ENCODE measurements around the gene AP3S2. TPM values are rescaled to one million over a fixed set of nuclear protein-coding genes. Genes with fewer than 3 reads are reported as not detected.

AP3S2 gene
- total and polyA plus RNA-seq, 7 donors, result 24.1 to 88.5 (median 33.5) TPM

DNA sequence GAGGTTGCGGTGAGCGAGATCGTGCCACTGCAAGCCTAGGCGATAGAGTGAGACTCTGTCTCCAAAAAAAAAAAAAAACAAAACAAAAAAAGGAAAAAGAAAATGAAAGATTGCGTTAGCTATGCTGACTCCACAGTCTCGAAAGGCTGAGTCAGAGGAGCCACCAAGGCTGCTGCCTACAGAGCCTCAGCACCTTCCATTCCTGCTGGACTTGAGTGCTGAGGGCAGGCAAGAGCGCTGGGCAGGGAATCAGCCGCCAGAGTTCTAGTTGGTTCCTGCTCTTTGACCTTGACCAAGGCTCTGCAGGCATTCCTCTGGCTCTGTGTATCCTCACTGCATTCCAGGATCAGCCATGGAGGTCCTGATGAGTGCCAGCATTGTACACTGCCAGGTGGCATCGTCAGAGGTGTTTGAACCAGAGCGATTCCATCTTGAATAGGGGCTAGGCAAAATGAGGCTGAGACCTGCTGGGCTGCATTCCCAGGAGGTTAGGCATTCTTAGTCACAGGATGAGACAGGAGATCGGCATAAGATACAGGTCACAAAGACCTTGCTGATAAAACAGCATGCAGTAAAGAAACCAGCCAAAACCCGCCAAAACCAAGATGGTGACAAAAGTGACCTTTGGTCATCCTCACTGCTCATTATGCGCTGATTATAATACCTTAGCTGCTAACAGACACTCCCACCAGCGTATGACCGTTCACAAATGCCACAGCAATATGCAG lies 111.7 kb downstream of the AP3S2 start:
- Histone ChIP-seq H3K36me3 (no peaks in the 10 kb centered on the region), H3K4me1 (peaks cover 0 to under 1% (median 0%) of the 10 kb centered on the region in 4 donors), H3K27me3 (no peaks in the 10 kb centered on the region), H3K9me3 (no peaks in the 10 kb centered on the region), H3K27ac (no peak overlapping the region), H3K4me3 (no peak overlapping the region)
- intact Hi-C loops (cut with DNase I), result no loop called here
- WGBS, 2 donors, result 81 to 83% methylated on average over 15 of the region's 15 CpGs
- no peak for DNase-seq
- no peak for TF ChIP-seq POLR2A (IDR thresholded peaks at IDR 0.05)
- no peak for TF ChIP-seq EP300 (IDR thresholded peaks at IDR 0.05)
- no peak for TF ChIP-seq POLR2AphosphoS5 (IDR thresholded peaks at IDR 0.05)
- TF ChIP-seq, protein P1, sequence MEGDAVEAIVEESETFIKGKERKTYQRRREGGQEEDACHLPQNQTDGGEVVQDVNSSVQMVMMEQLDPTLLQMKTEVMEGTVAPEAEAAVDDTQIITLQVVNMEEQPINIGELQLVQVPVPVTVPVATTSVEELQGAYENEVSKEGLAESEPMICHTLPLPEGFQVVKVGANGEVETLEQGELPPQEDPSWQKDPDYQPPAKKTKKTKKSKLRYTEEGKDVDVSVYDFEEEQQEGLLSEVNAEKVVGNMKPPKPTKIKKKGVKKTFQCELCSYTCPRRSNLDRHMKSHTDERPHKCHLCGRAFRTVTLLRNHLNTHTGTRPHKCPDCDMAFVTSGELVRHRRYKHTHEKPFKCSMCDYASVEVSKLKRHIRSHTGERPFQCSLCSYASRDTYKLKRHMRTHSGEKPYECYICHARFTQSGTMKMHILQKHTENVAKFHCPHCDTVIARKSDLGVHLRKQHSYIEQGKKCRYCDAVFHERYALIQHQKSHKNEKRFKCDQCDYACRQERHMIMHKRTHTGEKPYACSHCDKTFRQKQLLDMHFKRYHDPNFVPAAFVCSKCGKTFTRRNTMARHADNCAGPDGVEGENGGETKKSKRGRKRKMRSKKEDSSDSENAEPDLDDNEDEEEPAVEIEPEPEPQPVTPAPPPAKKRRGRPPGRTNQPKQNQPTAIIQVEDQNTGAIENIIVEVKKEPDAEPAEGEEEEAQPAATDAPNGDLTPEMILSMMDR (IDR thresholded peaks at IDR 0.05), result no peak

DNA sequence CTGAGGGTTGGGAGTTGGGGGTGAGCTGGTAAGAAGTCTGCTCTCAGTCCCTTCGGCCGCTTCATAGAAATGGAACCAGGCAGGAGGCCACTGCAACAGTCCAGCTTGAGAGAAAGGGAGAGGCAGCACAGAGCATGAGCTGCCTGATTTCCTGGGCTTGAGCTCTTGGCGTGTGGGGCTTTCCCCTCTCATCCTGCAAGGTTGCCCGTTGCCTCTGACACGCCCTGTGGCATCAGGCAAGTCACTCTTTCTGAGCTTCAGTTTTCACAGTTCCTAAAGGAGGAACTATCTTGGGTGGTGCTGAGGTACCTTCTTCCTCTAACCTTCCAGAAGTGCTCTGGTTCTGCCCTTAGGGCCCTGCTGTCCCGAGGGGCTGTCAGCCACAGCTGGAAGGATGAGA lies 112.7 kb downstream of the AP3S2 start:
- intact Hi-C loops (cut with DNase I), result no loop called here
- H3K36me3 ChIP-seq, result no peaks in the 10 kb centered on the region
- H3K9me3 ChIP-seq, result no peaks in the 10 kb centered on the region
- H3K4me1 ChIP-seq, result peaks cover 0 to 10% (median 9%) of the 10 kb centered on the region in 4 donors
- no peak overlapping the region for H3K27ac ChIP-seq
- no peak overlapping the region for H3K4me3 ChIP-seq
- H3K27me3 ChIP-seq, result no peaks in the 10 kb centered on the region
- 35 to 51% methylated on average over 6 of the region's 6 CpGs for WGBS, 2 donors
- no peak for TF ChIP-seq POLR2A (IDR thresholded peaks at IDR 0.05)
- TF ChIP-seq, protein P1 (IDR thresholded peaks at IDR 0.05), result no peak
- TF ChIP-seq EP300 (IDR thresholded peaks at IDR 0.05), result no peak
- TF ChIP-seq POLR2AphosphoS5 (IDR thresholded peaks at IDR 0.05), result no peak
- no peak for DNase-seq

DNA sequence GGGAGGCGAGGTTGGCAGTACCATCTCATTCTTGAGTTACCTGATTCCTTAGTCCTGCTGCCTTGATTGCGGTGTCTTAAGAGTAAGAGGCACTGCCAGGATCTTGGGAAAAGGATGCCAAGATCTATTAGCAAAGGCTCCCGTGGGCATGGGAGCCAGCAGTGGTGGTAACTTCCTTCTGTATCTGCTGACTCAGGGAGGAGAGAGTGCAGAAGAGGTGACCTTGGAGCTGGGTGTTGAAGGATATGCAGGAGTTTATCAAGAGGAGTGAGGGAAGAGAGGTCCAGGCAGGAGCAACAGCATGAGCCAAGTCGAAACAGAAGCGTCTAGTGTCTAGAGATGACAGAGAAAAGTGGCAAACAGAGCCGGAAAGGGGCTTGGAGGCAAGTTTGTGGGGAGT lies 113.2 kb downstream of the AP3S2 start:
- Histone ChIP-seq H3K36me3 (no peaks in the 10 kb centered on the region), H3K4me1 (peaks cover 0 to 14% (median 13%) of the 10 kb centered on the region in 4 donors), H3K27ac (no peak overlapping the region), H3K27me3 (no peaks in the 10 kb centered on the region), H3K9me3 (no peaks in the 10 kb centered on the region), H3K4me3 (no peak overlapping the region)
- intact Hi-C loops (cut with DNase I), result no loop called here
- TF ChIP-seq POLR2AphosphoS5 (IDR thresholded peaks at IDR 0.05), result no peak
- TF ChIP-seq, protein P1 (IDR thresholded peaks at IDR 0.05), result no peak
- no peak for TF ChIP-seq EP300 (IDR thresholded peaks at IDR 0.05)
- no peak for TF ChIP-seq POLR2A (IDR thresholded peaks at IDR 0.05)
- DNase-seq, result no peak
- WGBS, 2 donors, result 53 to 64% methylated on average over 6 of the region's 6 CpGs

Small RNAs within 50 kb of the gene (small RNA-seq; reads per million reads assigned to genes)
- gene MIR5009 (0 to 0.11 (median 0) reads per million in 3 donors), gene MIR5094 (0 reads per million in 3 donors), gene RNU6-1111P (0 reads per million in 3 donors), gene RNU7-111P (0 reads per million in 3 donors)

Other genes starting within 250 kb of the AP3S2 start
- gene KIF7, start 238.5 kb downstream of the AP3S2 start, total RNA-seq, result 10 to 100 TPM in 1 of 4 donors, 1 to 10 TPM in 3; 5.4 to 15.2 (median 7.1) TPM
- gene KIF7, start 238.5 kb downstream of the AP3S2 start, polyA plus RNA-seq, result 1 to 10 TPM in 1 of 3 donors, under 1 TPM in 2; 0.46 to 1.9 (median 0.60) TPM
- 10 to 100 TPM in 1 of 4 donors, 1 to 10 TPM in 2, under 1 TPM in 1; 0.95 to 49.6 (median 1.6) TPM for gene PLIN1, start 214.6 kb downstream of the AP3S2 start, total RNA-seq
- 10 to 100 TPM in 1 of 3 donors, 1 to 10 TPM in 2; 1.2 to 16.9 (median 4.8) TPM for gene PLIN1, start 214.6 kb downstream of the AP3S2 start, polyA plus RNA-seq
- gene PEX11A, start 203.2 kb downstream of the AP3S2 start, total RNA-seq, result 10 to 100 TPM; 11.1 to 16.5 (median 13.3) TPM
- gene PEX11A, start 203.2 kb downstream of the AP3S2 start, polyA plus RNA-seq, result 10 to 100 TPM; 12.4 to 18.6 (median 18.3) TPM
- gene WDR93, start 203.2 kb downstream of the AP3S2 start, total RNA-seq, result 1 to 10 TPM in 1 of 4 donors, not detected in 3; 1.1 TPM
- gene WDR93, start 203.2 kb downstream of the AP3S2 start, polyA plus RNA-seq, result under 1 TPM in 1 of 3 donors, not detected in 2; 0.04 TPM
- gene MESP1, start 142.7 kb downstream of the AP3S2 start, total RNA-seq, result 1 to 10 TPM; 2.7 to 8.4 (median 3.3) TPM
- gene MESP1, start 142.7 kb downstream of the AP3S2 start, polyA plus RNA-seq, result 10 to 100 TPM in 1 of 3 donors, 1 to 10 TPM in 2; 2.7 to 10.2 (median 4.2) TPM
- gene MESP2, start 117.7 kb downstream of the AP3S2 start, total RNA-seq, result not detected
- 1 to 10 TPM in 2 of 3 donors, not detected in 1; 1.3 to 1.8 TPM for gene MESP2, start 117.7 kb downstream of the AP3S2 start, polyA plus RNA-seq
- 10 to 100 TPM in 1 of 4 donors, 1 to 10 TPM in 3; 4.4 to 24.6 (median 6.2) TPM for gene ANPEP, start 79.1 kb downstream of the AP3S2 start, total RNA-seq
- 100 to 1,000 TPM; 108 to 229 (median 166) TPM for gene ANPEP, start 79.1 kb downstream of the AP3S2 start, polyA plus RNA-seq
- gene ARPIN, start 19.0 kb upstream of the AP3S2 start, total RNA-seq, result 10 to 100 TPM; 17.9 to 33.5 (median 22.9) TPM
- gene ARPIN, start 19.0 kb upstream of the AP3S2 start, polyA plus RNA-seq, result 10 to 100 TPM; 16.2 to 19.3 (median 16.4) TPM
- gene ZNF710, start 107.3 kb upstream of the AP3S2 start, total RNA-seq, result 10 to 100 TPM in 1 of 4 donors, 1 to 10 TPM in 3; 5.3 to 10.0 (median 7.5) TPM
- gene ZNF710, start 107.3 kb upstream of the AP3S2 start, polyA plus RNA-seq, result 10 to 100 TPM; 13.8 to 28.2 (median 24.1) TPM
- gene IDH2, start 208.5 kb upstream of the AP3S2 start, total RNA-seq, result 100 to 1,000 TPM in 3 of 4 donors, 10 to 100 TPM in 1; 77.2 to 164 (median 116) TPM
- 100 to 1,000 TPM in 1 of 3 donors, 10 to 100 TPM in 2; 43.8 to 210 (median 90.2) TPM for gene IDH2, start 208.5 kb upstream of the AP3S2 start, polyA plus RNA-seq